IPS DF 19.7 (cell line): ENCODE data around the gene CTNNA3.

ENCODE experiments used
- DNase-seq: peaks from one replicate; pipeline ENCODE4 v3.0.0-alpha.2; 2013; ENCODE audit warnings: low read depth, low spot score

Gene CTNNA3

DNA sequence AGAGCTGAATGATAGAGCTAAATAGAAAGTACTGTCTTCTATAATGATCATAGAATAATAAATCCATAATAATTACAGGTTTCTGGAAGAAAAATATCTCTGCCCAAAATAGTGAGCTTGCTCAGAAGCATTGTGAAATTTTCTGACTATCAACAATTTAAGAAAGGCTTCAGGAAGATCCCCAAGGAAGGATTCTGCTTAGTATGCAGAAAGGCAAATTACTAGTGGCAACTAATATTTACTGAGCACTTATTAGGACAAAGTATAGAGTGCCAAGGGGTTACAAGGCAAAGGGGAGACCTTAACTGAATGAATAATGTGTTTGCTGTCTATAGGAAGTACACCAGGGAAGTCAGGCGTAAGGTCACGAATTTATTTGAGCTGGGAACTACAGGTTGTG is 928.3 kb downstream of the CTNNA3 start:
- no peak for DNase-seq

GRCh38 chr10:66762218-66762729 is 933.7 kb downstream of the CTNNA3 start:
- DNase-seq = no peak

- DNase-seq = no peak
Observed at GRCh38 chr10:66760941-66761340, 935.1 kb downstream of the CTNNA3 start.

GRCh38 chr10:66755474-66755873 is 940.5 kb downstream of the CTNNA3 start:
- no peak for DNase-seq

- DNase-seq = no peak
Observed at GRCh38 chr10:66752714-66753113, 943.3 kb downstream of the CTNNA3 start.

DNA sequence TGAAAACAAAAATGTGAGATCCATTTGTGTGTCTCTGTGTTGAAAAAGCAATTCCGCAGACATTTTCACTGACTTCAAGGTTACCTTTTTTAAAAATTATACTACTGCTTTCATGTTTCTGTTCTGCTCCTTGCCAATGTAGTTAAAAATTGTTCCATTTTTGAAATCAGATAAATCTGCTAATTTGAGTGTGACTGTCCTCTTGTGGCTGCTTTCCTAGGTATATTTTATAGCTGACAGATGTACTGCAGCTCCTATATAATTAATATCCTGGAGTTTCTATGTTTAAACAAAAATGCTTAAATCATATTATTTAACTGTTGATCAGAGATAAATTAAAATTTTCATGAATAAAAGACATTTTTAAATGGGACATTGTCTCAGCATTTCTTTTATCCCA is 947.8 kb downstream of the CTNNA3 start:
- no peak for DNase-seq

GRCh38 chr10:66747451-66747850 is 948.5 kb downstream of the CTNNA3 start:
- DNase-seq = no peak

DNA sequence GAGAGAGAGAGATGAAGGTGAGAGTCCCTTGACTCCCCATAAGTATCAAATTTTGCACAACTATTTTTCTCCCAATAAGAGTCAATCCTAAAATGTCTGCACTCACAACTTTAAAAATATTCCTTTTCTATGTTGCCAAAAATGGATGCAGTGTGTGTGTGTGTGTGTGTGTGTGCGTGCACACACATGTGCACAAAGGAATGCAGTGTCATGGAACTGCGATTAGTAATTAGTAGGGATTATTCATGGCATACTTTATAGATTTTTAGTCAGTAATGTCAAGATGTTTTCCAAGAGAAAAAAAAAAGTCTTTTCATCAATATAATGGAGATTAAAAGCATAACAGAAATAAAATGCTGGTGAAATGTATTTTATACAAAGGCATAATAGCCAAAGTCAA is 949.3 kb downstream of the CTNNA3 start:
- no peak for DNase-seq

DNA sequence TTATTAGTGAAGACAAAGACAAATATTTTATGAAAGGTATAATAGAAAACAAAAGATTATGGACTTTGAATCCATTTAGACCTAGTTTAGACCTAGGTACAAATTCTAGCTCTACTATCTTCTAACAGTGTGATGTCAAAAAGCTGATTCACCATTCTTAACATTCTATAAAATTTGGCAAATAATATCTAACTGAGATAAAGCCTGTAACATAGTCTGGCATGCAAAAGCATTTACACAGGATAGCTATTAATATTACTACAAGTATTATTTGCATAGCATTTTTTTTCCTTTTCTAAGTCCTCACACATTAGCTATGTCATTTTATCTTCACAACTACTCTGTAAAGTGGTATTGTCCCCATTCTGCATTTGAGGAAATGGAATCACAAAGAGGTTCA is 949.7 kb downstream of the CTNNA3 start:
- no peak for DNase-seq

- DNase-seq = no peak
Observed at GRCh38 chr10:66744915-66745314, 951.1 kb downstream of the CTNNA3 start.

- DNase-seq = no peak
Observed at GRCh38 chr10:66737241-66737640, 958.8 kb downstream of the CTNNA3 start.

GRCh38 chr10:66723608-66724400 is 972.2 kb downstream of the CTNNA3 start:
- DNase-seq = no peak

- no peak for DNase-seq
Observed at GRCh38 chr10:66719483-66719882, 976.5 kb downstream of the CTNNA3 start.

GRCh38 chr10:66717231-66717981 is 978.6 kb downstream of the CTNNA3 start:
- no peak for DNase-seq

GRCh38 chr10:66714741-66715140 is 981.3 kb downstream of the CTNNA3 start:
- no peak for DNase-seq

DNA sequence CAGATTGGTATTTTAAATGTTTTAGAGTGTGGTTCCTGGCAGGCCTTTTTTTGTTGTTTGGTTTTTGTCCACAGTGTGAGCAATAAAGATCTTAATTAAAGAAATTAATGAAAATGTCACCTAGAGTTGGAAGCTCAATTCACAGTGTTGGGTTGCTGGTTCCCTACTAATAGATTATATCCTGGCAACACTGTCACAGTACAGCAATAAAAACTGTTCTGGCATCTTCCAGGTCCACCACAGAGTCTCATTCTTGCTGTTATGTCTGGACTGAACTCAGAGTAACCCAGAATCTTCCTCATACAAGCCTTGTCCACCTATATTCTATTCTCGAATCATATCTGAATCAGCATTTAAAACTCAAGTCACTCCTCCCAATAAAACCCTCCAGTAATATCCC is 982.6 kb downstream of the CTNNA3 start:
- DNase-seq = no peak

- no peak for DNase-seq
Observed at GRCh38 chr10:66698069-66698468, 997.9 kb downstream of the CTNNA3 start.

GRCh38 chr10:66695046-66695445 is 1000.9 kb downstream of the CTNNA3 start:
- DNase-seq = no peak

GRCh38 chr10:66684581-66684980 is 1011.4 kb downstream of the CTNNA3 start:
- no peak for DNase-seq

GRCh38 chr10:66680886-66681285 is 1015.1 kb downstream of the CTNNA3 start:
- no peak for DNase-seq

GRCh38 chr10:66678521-66678920 is 1017.5 kb downstream of the CTNNA3 start:
- no peak for DNase-seq

GRCh38 chr10:66673071-66673470 is 1022.9 kb downstream of the CTNNA3 start:
- no peak for DNase-seq

DNA sequence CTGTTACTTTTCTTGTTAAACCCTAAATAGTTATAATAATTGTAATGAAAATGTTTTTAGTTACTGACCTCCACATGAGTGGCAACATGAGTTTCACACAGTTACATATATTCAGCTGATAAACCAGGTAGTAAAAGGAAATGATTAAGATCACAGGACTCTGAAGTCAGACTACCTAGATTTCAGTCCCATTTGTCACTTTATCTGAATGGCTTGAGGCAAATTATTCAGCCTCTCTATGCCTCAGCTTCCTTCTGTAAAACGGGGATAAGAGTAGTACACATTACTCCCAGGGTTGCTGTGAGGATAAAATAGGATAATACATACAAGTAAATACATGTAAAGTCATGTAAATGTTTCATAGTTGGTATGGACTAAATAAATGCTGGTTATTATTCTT is 1024.4 kb downstream of the CTNNA3 start:
- no peak for DNase-seq
